Mammary epithelial cell (primary cell): ENCODE measurements around the gene DCST2.

Source experiments
- CTCF ChIP-seq, 2 donors: IDR thresholded peaks in 1 of 2; conservative IDR thresholded peaks in 1 of 2; 2 replicates each; pipeline ENCODE4 v1.5.1; 2011 to 2012; ENCODE audit warnings: inconsistent platforms in 2 of 2, low read length in 2 of 2, mild to moderate bottlenecking in 2 of 2, control low read depth in 1 of 2, low read depth in 1 of 2; ENCODE audit not compliant: insufficient read depth in 1 of 2; ENCODE audit errors: extremely low read depth in 1 of 2
- EZH2 ChIP-seq: IDR thresholded peaks from 2 replicates; pipeline ENCODE4 v1.6.1; 2012; ENCODE audit warnings: low read length, inconsistent platforms, borderline replicate concordance

- TF ChIP-seq CTCF (conservative IDR thresholded peaks at IDR 0.05 in 1 of 2, IDR thresholded peaks at IDR 0.05 in 1 of 2; ENCODE audit: extremely low read depth in 1 of 2, insufficient read depth in 1 of 2, low read depth in 1 of 2, low read length in 2 of 2): no peak
- TF ChIP-seq EZH2: no peak
These were observed 33.8 kb downstream of the DCST2 start for GRCh38 chr1:154999571-155000410.
